Dermis blood vessel endothelial cell (primary cell): Measurements from ENCODE around the gene RAMP1. TPM values are rescaled to one million over a fixed set of nuclear protein-coding genes. Genes with fewer than 3 reads are reported as not detected.

Experiments
- DNase-seq: peaks from one replicate; pipeline ENCODE4 v3.0.0; 2010
- total RNA-seq: library from RNA; depleted of rRNA; stranded (reverse); fragments of >200 nt; gene quantifications from 2 replicates; pipeline ENCODE4 v1.2.3, GENCODE V29; 2014

RAMP1 gene
- total RNA-seq, 1 donor from 2014 or later = 0.85 TPM

DNA sequence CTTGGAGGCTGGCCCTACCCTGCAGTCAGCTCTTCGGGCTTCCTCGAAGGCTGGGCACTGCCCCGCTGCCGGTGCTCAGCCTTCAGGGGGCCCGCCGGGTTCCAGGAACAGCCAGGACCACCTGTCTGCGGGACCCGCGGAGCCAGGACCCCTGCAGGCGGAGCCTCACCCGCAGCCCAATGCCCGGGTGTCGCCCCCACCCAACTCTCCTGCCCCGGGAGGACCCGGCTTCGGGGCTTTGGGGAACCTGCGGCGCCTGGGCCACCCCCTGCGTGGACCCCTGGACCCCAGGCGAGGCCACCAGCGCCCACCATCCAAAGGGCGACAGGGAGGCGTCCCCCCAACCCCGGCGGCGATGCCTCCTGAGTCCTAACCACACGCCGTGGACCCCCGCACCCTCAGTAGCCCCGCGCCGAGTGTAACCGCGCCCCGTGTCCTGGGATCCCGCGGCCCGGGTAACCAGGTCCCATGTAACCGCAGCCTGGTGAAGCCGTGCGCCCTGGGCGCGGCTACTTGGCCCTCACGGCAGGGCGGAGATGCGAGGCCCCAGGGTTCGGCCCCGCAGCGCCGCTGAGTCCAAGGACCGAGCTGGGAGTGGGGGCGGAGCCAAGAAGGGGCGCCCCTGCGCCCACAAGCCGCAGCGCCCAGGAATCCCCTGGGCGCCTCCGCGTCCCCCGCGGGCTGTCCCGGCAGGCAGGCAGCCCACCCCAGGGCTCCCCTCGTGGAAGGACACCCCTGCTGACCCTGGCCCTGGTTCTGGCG lies 96.4 kb downstream of the RAMP1 start:
- DNase-seq = no peak

DNA sequence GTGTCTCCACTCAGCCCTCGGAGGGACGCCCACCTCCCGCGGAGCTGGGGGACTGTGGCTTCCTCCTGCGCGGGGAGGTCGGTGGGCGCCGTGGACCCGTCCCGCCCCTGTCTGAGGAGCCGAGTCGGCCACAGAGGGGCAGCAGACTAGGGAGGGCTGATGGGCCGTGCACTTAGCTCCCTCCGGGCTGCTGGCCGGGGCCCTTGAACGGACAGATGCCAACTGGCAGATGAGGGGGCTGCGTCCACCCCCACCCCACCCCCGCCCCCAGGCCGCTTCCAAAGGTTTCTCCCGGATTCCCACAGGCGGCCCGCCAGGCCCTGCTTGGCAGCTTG lies 96.9 kb downstream of the RAMP1 start:
- DNase-seq = no peak

GRCh38 chr2:237961637-237962036 lies 102.2 kb downstream of the RAMP1 start:
- DNase-seq = no peak

Other genes with a start within 250 kb of the RAMP1 start
- 198 and 305 TPM in 2 replicates for gene LRRFIP1, start 232.0 kb upstream of the RAMP1 start, total RNA-seq
- 0.65 and 0.68 TPM in 2 replicates for gene RBM44, start 60.8 kb upstream of the RAMP1 start, total RNA-seq
- 59.0 and 59.4 TPM in 2 replicates for gene UBE2F, start 107.4 kb downstream of the RAMP1 start, total RNA-seq
- gene SCLY, start 201.4 kb downstream of the RAMP1 start, total RNA-seq = 15.1 and 26.3 TPM in 2 replicates
- not detected in 2 replicates for gene ESPNL, start 240.7 kb downstream of the RAMP1 start, total RNA-seq